ENCODE results near the gene LRRK2.
A peak's percentile ranks its signal among the peaks of the same experiment; 100 is the strongest.

LRRK2 gene

DNA sequence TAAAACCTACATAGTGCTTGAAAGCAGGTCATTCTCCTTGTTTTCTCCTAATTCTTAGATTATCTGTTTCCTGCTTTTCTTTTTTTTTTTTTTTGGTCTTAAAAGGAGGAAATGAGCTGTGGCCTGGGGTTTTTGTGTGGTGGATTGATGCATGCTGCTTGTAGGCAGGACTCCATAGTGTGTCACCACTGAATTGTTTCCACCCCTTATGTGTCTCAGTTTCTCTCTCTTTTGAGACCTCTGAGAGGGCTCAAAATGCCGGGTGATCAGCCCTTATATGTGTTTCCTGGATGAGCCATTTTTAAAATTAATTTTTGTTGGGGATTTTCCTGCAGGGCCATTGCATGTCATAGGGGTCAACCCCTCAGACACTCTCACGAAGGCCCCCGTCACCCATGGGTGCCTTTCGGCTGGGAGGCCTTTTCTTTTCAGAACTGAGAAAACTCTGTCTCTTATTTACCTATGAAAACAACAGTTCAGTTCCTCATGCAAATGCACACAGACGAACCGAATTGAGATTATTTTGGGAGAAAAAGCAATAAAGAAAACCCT lies 32.0 kb upstream of the LRRK2 start:
- no peak overlapping the region for H3K4me3 ChIP-seq (replicated peaks; ENCODE audit: insufficient read depth, low read length)
- peak; percentile 49; the same call in 1 of the 2 replicates for TF ChIP-seq SPI1 (IDR thresholded peaks at IDR 0.05; ENCODE audit: borderline replicate concordance, low read depth)
- TF ChIP-seq, protein P1, sequence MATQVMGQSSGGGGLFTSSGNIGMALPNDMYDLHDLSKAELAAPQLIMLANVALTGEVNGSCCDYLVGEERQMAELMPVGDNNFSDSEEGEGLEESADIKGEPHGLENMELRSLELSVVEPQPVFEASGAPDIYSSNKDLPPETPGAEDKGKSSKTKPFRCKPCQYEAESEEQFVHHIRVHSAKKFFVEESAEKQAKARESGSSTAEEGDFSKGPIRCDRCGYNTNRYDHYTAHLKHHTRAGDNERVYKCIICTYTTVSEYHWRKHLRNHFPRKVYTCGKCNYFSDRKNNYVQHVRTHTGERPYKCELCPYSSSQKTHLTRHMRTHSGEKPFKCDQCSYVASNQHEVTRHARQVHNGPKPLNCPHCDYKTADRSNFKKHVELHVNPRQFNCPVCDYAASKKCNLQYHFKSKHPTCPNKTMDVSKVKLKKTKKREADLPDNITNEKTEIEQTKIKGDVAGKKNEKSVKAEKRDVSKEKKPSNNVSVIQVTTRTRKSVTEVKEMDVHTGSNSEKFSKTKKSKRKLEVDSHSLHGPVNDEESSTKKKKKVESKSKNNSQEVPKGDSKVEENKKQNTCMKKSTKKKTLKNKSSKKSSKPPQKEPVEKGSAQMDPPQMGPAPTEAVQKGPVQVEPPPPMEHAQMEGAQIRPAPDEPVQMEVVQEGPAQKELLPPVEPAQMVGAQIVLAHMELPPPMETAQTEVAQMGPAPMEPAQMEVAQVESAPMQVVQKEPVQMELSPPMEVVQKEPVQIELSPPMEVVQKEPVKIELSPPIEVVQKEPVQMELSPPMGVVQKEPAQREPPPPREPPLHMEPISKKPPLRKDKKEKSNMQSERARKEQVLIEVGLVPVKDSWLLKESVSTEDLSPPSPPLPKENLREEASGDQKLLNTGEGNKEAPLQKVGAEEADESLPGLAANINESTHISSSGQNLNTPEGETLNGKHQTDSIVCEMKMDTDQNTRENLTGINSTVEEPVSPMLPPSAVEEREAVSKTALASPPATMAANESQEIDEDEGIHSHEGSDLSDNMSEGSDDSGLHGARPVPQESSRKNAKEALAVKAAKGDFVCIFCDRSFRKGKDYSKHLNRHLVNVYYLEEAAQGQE (IDR thresholded peaks at IDR 0.05; ENCODE audit: insufficient replicate concordance, low read depth) = no peak
- no peaks in the 10 kb centered on the region for H3K27me3 ChIP-seq (ENCODE audit: insufficient read depth, poor library complexity, severe bottlenecking)
- peak in 1 of 2 experiments; percentile 59 for DNase-seq (ENCODE audit: low read depth in 1 of 2, low spot score in 1 of 2)
- peak overlapping the region; percentile 4; the same call in 1 of the 2 replicates for H3K27ac ChIP-seq (replicated peaks)

DNA sequence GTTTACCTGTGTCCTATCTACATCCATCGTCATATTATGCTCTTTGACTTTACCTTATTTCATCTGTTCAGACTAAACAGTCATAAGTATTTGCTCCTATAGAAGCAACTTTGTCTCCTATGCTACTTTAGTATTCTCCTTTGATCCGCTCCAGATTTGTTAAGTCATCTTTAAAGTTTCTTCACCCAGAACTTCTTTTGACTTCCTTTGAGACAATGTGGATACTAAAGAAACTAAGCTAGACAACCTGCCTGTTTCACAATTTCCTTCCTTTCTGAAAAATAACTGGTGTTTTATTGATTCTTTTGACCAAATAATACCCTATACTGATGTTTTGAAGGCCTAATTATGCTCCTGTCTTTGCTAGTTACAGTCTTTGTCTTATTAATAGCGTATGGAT lies 30.0 kb upstream of the LRRK2 start:
- TF ChIP-seq, protein P1 (IDR thresholded peaks at IDR 0.05; ENCODE audit: insufficient replicate concordance, low read depth) = no peak
- TF ChIP-seq SPI1 (IDR thresholded peaks at IDR 0.05; ENCODE audit: borderline replicate concordance, low read depth) = no peak
- no peak for TF ChIP-seq POLR2AphosphoS5 (IDR thresholded peaks at IDR 0.05; ENCODE audit: low read depth)
- TF ChIP-seq GABPA (IDR thresholded peaks at IDR 0.05; ENCODE audit: low read depth) = no peak
- TF ChIP-seq, protein P2, sequence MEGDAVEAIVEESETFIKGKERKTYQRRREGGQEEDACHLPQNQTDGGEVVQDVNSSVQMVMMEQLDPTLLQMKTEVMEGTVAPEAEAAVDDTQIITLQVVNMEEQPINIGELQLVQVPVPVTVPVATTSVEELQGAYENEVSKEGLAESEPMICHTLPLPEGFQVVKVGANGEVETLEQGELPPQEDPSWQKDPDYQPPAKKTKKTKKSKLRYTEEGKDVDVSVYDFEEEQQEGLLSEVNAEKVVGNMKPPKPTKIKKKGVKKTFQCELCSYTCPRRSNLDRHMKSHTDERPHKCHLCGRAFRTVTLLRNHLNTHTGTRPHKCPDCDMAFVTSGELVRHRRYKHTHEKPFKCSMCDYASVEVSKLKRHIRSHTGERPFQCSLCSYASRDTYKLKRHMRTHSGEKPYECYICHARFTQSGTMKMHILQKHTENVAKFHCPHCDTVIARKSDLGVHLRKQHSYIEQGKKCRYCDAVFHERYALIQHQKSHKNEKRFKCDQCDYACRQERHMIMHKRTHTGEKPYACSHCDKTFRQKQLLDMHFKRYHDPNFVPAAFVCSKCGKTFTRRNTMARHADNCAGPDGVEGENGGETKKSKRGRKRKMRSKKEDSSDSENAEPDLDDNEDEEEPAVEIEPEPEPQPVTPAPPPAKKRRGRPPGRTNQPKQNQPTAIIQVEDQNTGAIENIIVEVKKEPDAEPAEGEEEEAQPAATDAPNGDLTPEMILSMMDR (IDR thresholded peaks at IDR 0.05; ENCODE audit: insufficient read depth, low read length) = no peak
- H3K27ac ChIP-seq (replicated peaks) = peak overlapping the region; percentile 63
- H3K27me3 ChIP-seq (ENCODE audit: insufficient read depth, poor library complexity, severe bottlenecking) = no peaks in the 10 kb centered on the region
- no peak overlapping the region for H3K4me3 ChIP-seq (replicated peaks; ENCODE audit: insufficient read depth, low read length)
- no peak for DNase-seq (ENCODE audit: low read depth in 1 of 2, low spot score in 1 of 2)

DNA sequence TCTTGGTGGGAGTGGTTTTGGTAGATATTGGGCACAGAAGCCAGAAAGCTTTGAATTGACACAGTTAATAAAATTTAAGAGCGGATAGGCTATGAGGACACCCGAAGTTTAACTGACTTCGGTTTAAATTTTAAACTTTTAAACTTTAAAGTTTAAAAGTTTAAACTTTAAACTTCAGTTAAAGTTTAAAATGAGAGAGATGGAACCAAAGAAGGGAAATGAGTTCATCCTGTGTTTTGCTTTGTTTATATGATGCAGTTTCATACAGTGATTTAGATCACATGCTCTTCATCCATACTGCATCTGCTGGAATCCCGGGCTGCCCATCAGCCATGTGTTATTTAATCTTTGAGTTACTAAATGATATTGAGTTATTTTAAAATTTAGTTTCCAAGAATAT lies 27.2 kb upstream of the LRRK2 start:
- Histone ChIP-seq H3K27me3 (ENCODE audit: insufficient read depth, poor library complexity, severe bottlenecking) (no peaks in the 10 kb centered on the region), H3K27ac (replicated peaks) (no peak overlapping the region), H3K4me3 (replicated peaks; ENCODE audit: insufficient read depth, low read length) (no peak overlapping the region)
- DNase-seq (ENCODE audit: low read depth in 1 of 2, low spot score in 1 of 2) = no peak
- TF ChIP-seq, protein P1 (IDR thresholded peaks at IDR 0.05; ENCODE audit: insufficient replicate concordance, low read depth) = no peak
- TF ChIP-seq, protein P2 (IDR thresholded peaks at IDR 0.05; ENCODE audit: insufficient read depth, low read length) = no peak
- TF ChIP-seq SPI1 (IDR thresholded peaks at IDR 0.05; ENCODE audit: borderline replicate concordance, low read depth) (no peak), GABPA (IDR thresholded peaks at IDR 0.05; ENCODE audit: low read depth) (no peak), POLR2AphosphoS5 (IDR thresholded peaks at IDR 0.05; ENCODE audit: low read depth) (no peak)

All from HL-60 (cell line).